ENCODE measurements around the gene SMCP.

SMCP gene

DNA sequence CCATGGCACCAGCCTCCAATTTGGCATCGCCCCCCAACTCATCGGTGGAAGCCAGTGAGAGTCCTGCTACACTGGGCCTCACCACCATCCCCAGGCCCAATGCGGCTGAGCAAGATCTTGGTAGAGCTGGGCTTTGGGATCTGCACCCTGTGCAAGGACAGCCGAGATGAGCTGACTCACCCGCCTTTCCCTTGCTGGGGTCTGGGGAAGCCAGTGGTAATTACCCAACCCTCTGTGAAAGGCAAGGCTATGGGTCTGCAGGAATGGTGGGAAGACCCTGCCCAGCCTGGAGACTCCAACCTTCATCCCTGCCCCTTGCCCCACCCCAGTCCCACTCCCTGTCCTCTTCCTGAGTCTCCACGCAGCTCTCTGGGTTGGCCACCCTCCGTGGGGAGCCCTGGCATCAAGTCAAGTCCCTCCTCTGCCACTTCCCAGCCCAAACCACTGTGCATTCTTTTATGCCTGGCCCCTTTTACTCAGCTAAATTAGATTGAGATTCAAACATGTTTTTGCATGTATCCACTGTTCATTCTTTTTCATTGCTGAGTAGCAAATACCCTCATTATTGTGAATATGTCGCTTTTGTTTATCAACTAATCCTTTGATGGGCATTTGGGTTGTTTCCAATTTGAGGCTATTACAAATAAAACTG is 8.8 kb downstream of the SMCP start:
- no peak for DNase-seq (ENCODE audit: low read depth)

DNA sequence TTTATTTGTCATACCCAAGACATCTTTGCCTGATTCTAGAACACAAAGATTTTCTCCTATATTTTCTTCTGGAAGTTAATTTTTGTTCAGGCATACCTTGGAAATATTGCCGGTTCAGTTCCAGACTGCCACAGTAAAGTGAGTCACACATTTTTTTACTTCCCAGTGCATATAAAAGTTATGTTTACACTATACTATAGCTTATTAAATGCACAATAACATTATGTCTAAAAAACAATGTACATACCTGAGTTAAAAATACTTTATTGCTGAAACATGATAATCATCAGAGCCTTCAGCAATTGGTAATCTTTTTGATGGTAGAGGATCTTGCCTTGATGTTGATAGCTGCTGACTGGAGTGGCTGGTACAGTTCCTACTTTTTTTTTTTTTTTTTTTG is 10.0 kb downstream of the SMCP start:
- DNase-seq (ENCODE audit: low read depth), result no peak

DNA sequence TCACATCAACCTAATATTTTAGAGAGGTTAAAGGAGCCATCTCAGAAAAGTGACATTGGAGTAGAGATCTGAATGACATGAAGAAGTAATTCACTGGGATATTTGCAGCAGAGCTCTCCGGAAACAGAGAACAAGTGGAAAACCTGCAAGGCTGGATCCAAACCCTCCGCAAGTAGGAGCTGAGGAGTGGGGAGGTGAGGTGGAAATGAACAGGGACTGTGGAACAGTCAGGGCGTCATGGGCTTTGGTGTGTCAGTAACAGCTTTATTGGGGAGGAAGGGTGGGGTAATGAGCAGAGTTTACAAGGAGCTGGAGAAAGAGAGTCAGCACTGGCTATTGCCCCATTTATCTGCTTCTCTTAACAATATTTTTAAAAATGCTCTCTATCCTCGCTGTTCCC is 20.9 kb downstream of the SMCP start:
- DNase-seq (ENCODE audit: low read depth), result no peak

DNA sequence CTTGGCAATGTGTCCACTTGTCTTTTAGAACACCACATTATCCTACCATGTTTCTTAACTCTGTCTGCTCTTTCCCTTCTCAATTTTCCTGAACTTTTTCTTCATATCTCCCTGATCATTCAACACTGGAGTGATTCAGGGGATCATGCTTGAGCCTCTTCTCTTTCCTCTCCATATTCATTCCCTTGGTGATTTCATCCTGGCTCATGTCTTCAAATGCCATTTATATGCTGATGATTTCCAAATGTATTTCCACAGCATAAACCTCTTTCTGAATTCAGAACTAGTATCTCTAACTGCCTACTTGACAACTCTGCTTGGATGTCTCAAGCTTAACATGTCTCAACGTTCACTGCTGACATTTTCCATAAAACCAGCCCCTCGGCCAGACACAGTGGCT is 21.8 kb downstream of the SMCP start:
- DNase-seq (ENCODE audit: low read depth), result no peak

DNA sequence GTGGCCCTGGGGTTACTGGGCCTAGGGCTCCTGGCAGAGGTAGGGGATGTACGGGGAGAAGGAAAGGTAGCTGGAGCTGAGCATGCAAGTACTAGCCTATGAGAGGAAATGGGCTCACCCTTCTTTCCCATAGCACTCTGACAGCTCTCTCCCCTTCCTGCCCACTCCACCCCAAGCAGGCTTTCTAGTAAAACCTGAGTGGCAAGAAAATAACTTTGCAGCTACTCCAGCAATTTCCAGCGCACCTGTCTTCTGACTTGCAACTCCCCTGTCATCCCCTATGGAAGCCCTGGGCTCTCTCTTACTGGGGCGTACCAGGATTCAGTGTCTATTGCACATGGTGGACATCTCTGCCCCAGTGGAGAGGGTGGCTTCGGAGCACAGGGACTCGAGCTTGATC is 23.5 kb downstream of the SMCP start:
- DNase-seq (ENCODE audit: low read depth), result no peak

DNA sequence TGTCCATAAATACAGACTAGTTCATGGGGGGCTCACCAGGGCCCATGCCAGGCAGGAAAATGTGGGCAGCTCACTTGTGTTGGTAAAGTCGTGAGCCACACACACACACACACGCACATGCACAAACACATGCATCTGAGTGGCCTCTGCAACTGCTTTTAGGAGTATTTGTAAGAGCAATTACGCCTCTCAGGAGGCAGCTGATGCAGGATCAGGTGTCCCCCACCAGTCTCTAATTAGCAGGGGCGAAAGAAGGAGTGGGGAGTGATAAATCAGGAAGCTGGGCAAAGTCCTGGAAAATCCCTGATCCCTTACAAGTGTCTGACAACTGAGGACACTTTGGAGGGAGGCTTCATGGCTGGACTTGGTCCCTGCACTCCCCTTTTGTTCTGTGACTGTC is 24.5 kb downstream of the SMCP start:
- DNase-seq (ENCODE audit: low read depth), result no peak

DNA sequence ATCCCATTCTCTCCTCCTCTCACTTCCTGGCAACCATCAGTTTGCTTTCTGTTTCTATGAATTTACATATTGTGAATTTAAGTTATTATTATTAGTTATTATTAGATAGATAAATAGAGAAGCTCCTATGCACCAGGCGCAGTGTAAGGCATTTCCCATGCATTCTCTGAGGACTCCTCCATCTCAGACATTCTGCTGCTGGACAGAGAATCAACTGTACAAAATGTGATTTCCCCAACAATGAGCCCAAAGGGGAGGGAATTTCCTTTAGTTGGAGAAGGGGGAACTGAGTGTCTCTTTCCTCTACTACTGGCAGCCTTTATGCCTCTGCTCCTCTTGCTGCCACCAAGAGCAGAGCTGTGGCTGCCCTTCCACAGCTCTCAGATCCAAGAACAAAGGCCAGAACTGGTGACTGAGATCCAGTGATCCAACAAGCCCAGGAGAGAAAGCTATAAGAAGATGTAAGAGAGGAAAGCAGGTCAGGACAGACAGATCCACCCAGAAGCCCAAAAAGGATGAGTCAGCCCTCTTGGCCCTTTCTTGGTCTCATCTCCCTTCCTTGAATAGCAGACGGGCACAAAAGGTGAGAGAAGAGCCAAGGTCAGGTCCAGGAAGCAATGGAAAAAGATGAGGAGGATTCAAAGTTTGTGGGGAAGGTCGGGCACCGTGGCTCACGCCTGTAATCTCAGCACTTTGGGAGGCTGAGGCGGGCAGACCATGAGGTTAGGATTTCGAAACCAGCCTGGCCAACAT is 26.7 kb downstream of the SMCP start:
- DNase-seq (ENCODE audit: low read depth), result no peak

DNA sequence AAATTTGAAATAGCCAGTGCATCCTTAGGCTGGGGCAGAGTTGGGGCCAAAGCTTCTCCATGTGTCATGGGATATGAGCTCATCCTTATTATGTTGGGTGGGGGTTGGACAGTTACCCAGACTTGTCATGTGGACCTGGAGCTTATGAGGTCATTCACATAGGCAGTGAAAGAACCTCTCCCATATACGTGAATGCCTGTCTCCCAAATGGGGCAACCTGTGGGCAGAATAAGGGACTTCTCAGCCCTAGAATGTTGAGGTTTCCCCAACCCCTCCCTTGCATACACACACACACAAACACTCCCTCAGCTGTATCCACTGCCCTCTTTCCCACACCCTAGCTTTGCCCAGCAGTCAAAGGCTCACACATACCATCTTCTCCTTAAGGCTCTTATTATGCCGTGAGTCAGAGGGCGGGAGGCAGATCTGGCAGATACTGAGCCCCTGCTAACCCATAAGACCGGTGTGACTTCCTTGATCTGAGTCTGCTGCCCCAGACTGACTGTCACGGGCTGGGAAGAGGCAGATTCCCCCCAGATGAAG is 28.0 kb downstream of the SMCP start:
- DNase-seq (ENCODE audit: low read depth), result no peak

DNA sequence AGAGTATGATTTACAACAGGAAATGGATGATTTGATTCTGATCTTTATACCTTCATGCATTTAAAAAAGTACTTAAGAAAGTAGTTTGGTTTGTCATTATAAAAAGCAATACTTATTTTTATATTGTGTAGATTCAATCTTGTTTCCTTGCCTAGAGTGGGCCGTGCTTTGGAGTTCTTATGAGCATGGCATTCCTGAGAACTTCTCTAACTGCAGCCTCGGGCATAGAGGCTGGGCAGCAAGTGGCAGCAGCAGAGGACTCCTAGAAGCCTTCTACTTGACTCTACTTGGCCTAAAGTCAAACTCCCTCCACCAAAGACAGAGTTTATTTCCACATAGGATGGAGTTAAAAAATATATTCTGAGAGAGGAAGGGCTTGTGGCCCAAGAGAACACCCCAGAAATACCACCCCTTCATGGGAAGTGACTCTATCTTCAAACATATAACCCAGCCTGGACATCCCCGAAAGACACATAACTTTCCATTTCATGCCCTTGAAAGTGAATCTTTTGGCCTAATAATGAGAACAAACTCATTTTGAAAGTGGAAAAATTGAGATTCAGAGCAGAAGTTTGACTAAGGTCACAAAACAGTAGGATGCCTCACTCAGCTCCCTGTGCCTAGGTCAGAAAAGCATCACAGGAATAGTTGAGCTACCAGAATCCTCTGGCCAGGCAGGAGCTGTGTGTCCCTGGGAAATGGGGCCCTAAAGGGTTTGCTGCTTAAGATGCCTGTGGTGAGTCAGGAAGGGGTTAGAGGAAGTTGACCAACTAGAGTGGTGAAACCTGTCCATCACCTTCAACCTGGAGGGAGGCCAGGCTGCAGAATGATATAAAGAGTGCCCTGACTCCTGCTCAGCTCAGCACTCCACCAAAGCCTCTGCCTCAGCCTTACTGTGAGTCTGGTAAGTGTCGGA is 29.8 kb downstream of the SMCP start, which contains the start of gene IVL:
Gene IVL (plus strand): TSS at position 861 of the 916 bp plus-strand sequence. CDS start 1,252 bp downstream, outside the sequence.
- DNase-seq (ENCODE audit: low read depth), result no peak

DNA sequence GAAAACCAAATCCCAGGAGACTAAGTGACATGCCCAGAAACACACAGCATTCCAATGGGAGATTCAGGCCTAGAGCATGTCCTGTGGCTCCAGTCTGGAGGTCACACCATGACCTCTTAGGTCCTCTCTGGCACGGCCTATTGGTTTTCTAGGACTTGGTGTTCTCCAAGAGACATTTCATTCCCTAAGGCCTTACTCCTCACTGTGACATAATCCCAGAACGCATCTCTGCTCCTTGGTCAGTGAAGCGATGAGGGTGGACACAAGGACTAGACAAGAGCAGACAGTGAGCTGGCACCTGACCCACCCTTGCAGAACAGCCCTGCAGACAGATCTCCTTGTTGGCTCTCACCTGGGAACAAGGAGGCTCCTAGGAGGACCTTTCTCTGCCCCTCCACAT is 31.1 kb downstream of the SMCP start:
- no peak for DNase-seq (ENCODE audit: low read depth)

DNA sequence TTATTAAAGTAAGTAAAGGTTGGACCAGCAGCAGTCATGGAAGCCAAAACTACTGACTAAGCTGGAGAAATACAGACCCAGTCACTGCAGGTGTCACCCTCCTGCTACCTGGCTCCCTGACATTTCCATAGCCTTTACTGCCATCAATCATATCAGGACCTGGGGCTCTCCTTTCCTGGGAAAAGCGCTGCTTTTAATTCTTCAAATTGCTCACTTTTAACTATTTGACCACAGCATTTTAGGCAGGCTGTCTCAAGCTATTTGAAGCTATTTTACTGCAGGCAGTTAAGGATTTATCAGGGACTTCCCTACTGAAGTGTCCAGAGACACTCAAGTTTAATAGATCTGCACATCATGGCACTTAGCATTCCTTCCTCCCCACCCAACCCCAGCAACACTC is 34.3 kb downstream of the SMCP start:
- DNase-seq (ENCODE audit: low read depth), result no peak

DNA sequence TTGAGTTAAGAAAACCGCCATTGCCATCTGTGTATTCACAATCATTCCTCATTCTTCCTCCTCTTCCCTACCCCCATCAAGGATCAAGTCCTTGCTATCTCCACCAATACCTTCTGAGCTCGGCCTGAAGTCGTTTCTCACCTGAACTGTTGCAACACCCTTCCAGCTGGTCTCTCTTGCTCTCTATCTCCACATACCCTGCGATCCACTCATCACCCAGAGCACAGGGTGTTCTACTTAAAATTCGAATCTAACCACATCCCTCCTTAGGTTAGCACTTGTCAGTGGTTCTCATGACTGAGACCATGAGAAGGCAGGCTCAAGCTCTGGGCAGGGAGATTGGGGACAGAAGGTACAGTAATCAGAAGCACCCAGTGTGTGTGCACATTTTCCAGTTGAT is 34.8 kb downstream of the SMCP start:
- no peak for DNase-seq (ENCODE audit: low read depth)

DNA sequence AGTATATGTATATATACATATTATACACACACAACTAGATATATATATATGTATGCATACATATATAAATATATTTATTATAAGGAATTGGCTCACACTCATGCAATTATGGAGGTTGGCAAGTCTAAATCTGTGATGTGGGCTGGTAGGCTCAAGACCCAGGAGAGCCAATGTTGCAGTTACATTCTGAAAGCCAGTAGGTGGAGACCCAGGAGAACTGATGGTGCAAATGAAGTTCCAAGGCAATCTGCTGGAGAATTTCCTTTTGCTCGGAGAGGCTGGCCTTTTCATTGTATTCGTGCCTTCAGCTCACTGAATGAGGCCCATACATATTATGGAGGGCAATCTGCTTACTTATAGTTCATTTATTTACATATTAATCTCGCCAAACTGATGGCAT is 39.7 kb downstream of the SMCP start:
- no peak for DNase-seq (ENCODE audit: low read depth)

DNA sequence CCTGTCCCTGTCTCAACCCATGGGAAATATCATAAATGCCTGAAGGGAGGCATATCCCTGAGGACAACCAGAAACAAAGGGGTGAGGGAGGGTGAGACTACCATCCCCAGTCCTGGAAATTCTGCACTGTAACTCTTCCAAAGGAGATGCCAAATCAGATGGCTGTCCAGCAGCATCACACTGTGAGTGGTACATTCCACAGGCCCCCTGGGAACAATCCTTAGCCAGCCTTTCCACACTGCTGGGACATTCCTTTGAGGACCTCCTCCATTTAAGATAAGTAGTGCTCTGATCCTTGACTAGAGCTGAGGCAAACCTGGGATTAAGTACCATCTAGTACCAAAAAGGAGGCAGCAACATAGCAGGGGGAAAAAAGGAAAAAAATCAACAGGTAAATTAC is 40.9 kb downstream of the SMCP start:
- no peak for DNase-seq (ENCODE audit: low read depth)

DNA sequence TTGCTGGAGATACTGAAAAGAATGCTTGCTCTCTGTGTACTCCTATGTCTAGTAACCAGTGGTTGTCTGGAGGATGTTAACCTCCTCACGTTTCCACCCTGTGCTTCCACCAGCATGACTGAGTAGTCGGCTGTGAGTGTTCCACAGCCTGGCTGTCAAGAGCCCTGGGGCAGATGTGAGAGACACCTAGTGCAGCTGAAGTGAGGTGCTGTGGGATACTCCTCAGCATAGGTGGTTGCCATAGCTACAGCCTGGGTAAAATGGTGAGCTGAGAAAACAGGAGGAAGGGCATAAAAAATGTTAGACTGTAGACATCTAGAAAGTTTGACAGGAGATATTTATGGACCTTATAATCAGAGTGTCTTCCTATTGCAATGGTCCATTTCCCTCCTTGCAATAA is 46.1 kb downstream of the SMCP start:
- no peak for DNase-seq (ENCODE audit: low read depth)

DNA sequence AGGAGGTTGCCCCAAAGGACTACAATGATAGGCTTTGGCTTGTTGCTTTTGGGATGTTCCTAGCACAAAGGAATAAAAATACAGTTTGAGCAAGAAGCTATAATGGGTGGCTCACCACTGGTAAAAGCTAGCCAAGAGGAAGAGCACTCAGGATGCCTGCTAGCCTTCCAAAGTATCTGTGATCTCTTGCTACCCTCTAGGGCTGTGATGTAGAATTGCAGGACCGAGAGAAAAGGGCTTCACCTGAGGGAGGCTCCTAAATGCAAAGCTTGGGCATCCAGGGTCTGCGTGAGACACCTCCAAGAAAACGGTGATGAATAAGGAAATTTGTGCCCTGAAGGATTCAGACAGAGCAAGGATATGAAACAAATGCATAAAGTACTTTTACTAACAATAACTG is 48.0 kb downstream of the SMCP start:
- DNase-seq (ENCODE audit: low read depth), result no peak

DNA sequence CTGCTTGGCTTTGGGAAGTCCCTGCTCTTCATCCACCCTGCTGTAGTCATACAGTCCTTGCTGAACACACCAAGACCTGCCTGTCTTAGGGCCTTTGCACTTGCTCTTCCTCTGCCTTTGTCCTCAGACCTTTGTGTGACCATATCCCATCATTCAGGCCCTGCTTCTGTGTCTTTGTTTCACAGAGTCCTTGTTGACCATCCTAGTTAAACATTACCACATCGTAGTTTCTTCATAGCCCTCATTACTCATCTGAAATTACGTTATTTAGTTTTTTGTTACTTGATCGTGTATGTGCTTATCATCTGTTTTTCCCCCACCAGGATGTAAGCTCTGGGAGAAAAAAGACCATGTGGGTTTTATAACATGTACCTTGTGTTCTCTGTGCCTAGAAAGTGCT is 50.5 kb downstream of the SMCP start:
- no peak for DNase-seq (ENCODE audit: low read depth)

DNA sequence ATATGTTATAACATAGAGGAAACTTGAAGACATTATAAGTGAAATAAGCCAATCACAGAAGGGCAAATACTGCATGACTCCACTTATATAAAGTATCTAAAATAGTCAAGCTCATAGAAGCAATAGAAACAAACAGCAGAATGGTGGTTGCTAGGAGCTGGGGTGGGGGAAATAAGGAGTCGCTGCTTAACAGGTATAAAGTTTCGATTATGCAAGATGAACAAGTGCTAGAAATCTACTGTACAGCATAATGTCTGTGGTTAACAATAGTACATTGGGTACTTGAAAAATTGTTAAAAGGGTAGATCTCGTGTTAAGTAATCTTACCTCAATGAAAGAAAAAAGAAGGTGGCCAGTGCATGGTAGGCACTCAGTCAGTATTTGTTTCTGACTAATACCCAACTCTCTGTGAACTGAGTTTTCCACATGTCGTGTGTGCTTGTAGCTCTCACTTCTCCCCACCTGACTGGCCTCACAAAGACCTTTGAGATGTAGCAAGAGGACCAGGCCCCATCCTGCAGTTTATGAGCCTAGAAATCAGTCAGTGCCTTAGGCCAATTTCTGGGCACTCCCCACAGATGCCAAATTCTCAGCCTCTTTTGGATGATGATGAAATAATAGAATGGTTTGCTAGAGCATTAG is 54.2 kb downstream of the SMCP start:
- DNase-seq (ENCODE audit: low read depth), result no peak

DNA sequence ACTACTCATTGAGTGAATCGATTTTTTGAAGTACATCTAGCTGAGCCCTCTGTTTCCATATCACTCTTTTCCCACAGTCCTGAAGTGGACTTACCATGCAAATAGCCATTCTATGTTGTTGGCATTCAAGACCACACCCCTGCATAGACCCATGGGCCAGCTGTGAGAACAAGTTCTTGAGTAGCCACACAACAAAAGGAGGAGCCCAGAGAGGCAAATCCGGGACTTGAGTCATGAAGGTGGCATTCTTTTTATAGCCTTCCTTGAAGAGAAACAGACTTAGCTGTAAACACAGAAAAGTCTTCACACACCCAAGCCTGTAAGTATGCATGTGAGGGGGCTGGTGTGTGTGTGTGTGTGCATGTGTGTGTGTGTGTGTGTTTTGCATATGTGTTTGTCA is 55.1 kb downstream of the SMCP start:
- DNase-seq (ENCODE audit: low read depth), result no peak

Data from stimulated activated CD8-positive, alpha-beta memory T cell treated with anti-CD3 and anti-CD28 coated beads, Interleukin-12 subunit alpha, Interleukin-12 subunit beta, amount 100 ng/mL, for 1 hour (primary cell).